Activated T-cell treated with anti-CD3 and anti-CD28 coated beads for 48 hours (primary cell): ENCODE results near the gene STK17A.
"Not testable (repeated sequence)": the region's sequence is repeated elsewhere in the genome, so short reads cannot be mapped to it uniquely, and the experiment has no call there.

Experiments
- DNase-seq: peaks from one replicate; pipeline ENCODE4 v3.0.0-alpha.2; 2020; ENCODE audit warnings: low read depth

The STK17A gene

DNA sequence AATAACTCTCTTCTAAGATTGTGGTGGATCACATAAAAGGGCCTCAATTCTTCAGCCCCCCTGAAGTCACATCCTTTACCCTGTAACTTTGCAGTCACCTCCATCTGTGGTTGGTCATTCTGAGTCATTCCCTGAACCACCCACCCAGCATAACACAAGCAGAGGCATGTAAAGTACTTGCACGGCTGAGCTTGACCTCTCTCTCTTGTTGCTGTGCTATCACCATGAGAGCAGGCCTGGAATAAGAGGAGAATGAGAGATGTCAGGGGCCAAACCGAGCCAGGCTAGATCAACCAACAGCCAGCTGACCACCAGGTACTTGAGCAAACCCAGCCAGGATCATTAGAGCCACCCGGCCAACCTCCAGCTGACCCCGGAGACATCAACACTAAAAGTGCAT, 13.5 kb upstream of the STK17A start:
- no peak for DNase-seq

DNA sequence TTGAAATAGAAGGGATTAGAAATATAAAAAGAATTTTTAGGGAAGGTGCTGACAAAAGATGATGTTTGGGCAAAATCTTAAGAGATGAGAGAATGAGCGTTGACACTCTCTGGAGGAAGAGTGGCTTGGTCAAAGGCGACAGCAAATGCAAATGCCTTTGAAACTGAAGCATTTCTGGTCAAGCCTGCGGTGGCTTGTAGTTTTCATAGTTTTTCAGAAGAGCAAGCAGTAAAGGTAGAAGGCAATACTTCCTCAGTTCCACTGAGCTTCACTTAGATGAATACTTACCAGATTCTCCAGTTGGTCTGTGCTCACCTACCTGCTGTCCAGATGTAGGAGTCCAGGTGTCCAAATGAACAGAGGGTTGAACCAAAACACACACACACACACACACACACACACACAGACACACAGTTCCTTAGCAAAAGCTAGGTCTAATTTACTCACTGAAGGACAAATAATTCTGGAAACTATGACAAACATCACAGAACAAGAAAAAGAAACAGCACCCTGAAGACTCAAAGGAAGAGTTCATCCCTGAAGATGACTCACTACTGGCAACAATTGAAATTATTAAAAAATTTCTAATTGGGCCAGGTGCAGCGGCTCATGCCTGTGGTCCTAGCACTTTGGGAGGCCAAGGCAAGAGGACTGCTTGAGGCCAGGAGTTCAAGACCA, 12.1 kb upstream of the STK17A start:
- DNase-seq, result no peak

DNA sequence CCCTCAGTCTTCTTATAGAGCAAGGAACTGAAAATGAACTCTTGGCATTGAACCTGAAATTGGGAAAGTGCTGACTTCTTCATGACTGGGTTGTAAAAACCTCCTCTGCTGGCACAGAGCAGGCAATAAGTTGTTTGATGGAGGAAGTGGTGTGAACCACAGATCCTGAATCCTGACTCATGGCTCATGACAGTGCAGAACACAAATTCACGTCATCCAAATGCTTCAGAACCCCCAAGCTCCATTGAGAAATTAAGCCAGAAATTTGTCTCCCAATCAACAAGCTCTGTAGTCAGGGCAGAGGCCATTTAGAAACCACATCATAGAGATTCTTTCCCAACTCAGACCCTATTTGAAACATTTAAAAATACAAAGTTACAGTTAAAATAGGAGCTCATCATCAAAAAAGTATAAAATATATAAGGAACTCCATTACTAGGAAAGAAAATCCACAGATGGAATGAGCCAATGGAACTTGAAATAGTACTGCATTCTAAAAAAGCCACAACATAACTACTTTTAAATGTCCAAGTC, 10.3 kb upstream of the STK17A start:
- no peak for DNase-seq

- not testable (repeated sequence) for DNase-seq
Observed at GRCh38 chr7:43573832-43574231, 9.1 kb upstream of the STK17A start.

DNA sequence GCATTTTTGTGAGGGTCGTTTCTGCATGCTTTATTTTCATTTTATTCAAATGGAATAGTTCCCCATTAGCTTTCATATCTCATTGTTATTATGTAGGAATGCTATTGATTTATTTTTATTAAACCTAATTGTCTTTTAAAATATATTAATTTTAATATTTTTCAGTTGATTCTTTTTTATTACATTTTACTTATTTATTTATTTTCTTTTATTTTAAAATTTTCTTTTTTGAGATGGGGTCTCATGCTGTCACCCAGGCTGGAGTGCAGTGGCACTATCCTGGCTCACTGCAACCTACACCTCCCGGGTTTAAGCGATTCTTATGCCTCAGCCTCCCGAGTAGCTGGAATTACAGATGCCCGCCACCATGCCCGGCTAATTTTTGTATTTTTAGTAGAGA, 7.4 kb upstream of the STK17A start:
- no peak for DNase-seq

DNA sequence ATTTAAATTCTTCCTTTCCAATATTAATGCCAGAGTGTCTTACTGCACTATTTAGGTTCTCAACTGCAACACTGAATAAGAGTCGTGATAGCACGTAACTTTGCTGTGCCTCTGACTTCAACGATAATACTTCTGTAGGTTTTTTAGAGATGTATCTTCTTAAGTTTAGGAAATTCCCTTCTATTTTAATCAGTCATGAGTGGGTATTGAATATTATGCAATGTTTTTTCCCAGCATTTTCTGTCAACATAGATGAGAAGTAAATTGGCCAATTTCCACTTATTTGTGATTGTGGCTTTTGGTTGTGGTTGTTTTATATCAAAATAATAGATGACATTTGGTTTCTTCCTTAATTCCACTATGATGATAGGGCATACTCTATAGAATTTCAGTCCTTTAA, 6.7 kb upstream of the STK17A start:
- no peak for DNase-seq

DNA sequence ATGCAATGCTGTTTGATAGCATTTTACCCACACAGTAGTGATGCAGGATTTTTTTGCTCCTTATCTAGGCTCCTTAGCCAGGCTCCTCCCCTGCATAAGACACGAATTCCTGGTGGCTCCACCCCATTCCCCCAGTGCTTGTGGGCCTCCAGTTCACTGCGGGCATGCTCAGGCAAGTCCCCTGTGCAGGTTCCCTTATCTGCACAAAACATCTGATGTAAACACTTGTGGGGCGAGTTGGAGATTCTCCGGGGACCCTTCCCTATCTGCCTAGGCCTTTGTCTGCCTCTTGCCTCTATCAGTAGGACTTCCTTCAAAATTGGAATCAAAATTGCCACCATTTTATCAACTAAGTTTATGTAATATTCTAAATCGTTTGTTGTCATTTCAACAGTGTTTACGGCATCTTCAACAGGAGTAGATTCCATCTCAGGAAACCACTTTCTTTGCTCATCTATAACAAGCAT, 5.4 kb upstream of the STK17A start:
- no peak for DNase-seq

GRCh38 chr7:43583424-43584194, 701 bp downstream of the STK17A start:
- DNase-seq, result peak; percentile 54

- DNase-seq, result no peak
Observed at GRCh38 chr7:43584195-43584586, 1.3 kb downstream of the STK17A start.

- DNase-seq, result not testable (repeated sequence)
Observed at GRCh38 chr7:43584733-43585132, 1.8 kb downstream of the STK17A start.

DNA sequence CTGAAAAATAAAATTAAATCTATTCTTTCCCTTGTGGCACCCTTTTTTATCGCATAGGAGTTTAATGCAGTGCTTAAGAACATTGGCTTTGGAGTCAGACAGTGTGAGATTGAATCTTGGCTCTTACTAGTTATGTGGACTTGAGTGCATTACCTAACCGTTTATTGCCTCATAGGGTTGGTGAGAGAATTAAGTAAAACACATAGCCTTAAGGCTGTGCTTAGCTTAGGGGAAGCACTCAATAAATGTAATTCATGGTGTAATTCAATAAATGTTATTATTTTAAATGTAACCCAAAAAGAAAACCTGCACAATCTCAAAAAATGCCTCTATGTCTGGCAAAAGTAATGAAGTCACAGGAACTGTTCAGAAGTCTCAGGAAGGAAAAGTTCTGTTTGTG, 2.7 kb downstream of the STK17A start:
- DNase-seq, result no peak

GRCh38 chr7:43586251-43586900, 3.5 kb downstream of the STK17A start:
- no peak for DNase-seq

DNA sequence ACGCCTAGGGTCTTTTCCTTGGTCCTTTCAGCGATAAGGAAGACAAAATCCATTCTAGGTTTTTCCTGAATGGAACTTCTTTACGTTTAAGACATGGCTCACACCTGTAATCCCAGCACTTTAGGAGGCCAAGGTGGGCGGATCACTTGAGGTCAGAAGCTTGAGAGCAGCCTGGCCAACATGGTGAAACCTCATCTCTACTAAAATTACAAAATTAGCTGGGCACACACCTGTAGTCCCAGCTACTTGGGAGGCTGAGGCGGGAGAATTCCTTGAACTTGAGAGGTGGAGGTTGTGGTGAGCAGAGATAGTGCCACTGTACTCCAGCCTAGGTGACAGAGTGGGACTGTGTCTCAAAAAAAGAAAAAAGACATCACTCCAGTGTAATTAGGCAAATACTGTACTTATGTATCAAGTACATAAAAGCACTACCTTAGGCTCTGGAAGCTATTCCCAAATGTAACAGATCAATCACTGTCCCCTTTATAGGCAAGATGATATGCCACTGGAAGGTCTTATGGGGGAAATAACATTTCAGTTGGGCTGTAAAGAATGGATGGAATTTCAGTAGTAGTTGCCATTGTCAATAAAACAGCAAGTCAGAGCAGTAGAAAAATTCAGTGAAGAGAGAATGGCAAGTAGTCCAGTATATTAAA, 5.7 kb downstream of the STK17A start:
- no peak for DNase-seq

GRCh38 chr7:43589133-43589478, 6.2 kb downstream of the STK17A start:
- DNase-seq, result no peak

DNA sequence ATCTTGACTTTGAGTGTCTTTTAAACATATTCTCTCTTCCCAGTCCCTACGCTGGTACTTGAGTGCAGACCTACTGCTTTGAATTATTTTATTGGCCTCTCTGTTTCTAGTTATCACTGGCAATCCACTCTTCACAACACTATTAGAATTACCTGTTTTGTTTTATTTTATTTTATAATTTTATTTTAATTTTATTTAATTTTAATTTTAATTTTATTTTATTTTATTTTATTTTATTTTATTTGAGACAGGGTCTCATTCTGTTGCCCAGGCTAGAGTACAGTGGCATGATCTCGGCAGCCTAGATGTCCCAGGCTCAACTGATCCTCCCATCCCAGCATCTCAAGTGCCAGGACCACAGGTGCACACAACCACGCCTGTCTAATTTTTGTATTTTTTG, 6.8 kb downstream of the STK17A start:
- DNase-seq, result no peak

GRCh38 chr7:43590862-43591557, 8.1 kb downstream of the STK17A start:
- no peak for DNase-seq

- DNase-seq, result no peak
Observed at GRCh38 chr7:43591558-43592180, 8.8 kb downstream of the STK17A start.

- DNase-seq, result no peak
Observed at GRCh38 chr7:43592326-43592725, 9.4 kb downstream of the STK17A start.

DNA sequence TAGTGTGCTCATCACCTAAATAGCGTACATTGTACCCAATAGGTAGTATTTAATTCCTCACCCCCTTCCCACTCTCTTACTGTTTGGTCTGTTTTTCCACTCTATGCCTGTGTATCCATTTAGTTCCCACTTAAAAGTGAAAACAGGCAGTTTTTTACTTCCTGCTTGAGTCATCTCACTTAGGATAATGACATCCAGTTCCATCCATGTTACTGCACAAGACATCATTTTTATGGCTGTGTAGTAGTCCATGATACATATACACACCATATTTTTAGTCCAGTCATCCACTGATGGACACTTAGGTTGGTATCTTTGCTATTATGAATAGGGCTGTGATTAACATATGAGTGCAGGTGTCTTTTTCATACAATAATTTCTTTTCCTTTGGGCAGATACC, 10.1 kb downstream of the STK17A start:
- no peak for DNase-seq

GRCh38 chr7:43594020-43594419, 11.1 kb downstream of the STK17A start:
- DNase-seq, result no peak

DNA sequence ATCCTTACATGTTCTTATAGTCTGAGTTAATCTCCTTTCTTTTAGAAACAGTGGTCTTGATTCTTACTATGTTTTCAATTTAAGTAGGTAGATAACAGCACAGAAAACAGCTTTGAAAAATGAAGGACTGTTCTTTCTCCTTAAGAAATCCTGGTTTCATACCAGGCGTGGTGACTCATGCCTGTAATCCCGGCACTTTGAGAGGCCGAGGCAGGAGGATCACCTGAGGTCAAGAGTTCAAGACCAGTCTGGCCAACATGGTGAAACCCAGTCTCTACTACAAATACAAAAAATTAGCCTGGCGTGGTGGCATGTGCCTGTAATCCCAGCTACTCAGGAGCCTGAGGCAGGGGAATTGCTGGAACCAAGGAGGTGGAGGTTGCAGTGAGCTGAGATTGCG, 13.5 kb downstream of the STK17A start:
- not testable (repeated sequence) for DNase-seq
